ENCODE data around the gene ANKRD13C.
"Not testable (repeated sequence)": the region's sequence is repeated elsewhere in the genome, so short reads cannot be mapped to it uniquely, and the experiment has no call there.

The ANKRD13C gene

GRCh38 chr1:70360321-70360720 is 5.8 kb upstream of the ANKRD13C start:
- no peak for DNase-seq (ENCODE audit: low read depth)

DNA sequence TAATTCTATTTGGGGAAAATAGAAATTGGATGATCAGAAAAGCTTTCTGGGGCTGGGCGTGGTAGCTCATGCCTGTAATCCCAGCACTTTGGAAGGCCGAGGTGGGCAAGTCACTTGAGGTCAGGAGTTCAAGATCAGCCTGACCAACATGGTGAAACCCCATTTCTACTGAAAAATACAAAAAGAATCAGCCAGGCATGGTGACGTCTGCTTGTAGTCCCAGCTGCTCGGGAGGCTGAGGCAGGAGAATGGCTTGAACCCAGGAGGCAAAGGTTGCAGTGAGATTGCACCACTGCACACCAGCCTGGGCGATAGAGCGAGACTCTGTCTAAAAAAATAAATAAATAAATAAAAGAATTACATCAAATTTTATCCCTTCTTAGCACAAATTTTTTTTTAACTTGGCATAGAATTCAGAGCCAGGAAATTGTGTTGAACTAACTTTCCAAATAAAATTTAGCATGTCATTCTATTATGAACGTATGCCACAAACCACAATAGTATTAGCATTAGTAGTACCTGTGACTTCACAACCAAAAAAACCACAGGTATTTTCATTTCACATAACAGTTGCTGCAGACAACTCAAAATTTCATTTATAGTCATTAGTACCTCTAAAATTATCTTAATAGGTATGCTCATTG is 4.5 kb upstream of the ANKRD13C start:
- no peak for DNase-seq (ENCODE audit: low read depth)

DNA sequence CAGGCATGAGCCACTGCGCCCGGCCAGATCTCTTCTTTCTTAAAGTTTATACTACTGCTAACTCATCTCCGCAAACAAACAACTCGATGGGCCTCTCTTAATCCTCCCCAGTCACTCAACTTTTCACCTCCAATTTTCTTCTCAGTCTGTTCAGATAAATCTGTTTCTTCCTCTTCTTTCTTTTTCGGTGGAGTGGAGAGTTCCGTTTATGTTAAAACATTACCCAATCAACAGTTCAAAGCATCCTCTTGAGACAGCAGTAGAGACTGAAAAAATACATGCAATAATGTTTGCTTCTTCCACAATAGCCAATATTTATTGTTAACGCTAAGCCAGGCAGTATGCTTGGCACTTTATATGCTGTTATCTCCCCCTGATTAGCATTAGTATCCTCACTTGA is 1.4 kb upstream of the ANKRD13C start:
- no peak for DNase-seq (ENCODE audit: low read depth)

DNA sequence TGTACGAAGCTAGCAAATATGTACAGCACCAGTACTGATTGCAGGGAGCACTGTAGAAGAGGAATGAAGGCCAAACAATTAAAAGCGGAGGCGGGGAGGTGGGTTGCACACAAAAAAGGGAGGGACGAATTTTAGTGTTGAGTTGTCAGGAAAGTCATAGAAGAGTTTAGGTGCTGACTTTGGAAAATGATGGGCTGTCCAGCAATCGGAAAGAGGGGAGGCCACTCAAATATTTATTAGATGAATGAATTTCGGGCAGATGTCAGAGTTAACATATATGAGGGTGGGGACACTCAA is 537 bp upstream of the ANKRD13C start:
- no peak for DNase-seq (ENCODE audit: low read depth)

DNA sequence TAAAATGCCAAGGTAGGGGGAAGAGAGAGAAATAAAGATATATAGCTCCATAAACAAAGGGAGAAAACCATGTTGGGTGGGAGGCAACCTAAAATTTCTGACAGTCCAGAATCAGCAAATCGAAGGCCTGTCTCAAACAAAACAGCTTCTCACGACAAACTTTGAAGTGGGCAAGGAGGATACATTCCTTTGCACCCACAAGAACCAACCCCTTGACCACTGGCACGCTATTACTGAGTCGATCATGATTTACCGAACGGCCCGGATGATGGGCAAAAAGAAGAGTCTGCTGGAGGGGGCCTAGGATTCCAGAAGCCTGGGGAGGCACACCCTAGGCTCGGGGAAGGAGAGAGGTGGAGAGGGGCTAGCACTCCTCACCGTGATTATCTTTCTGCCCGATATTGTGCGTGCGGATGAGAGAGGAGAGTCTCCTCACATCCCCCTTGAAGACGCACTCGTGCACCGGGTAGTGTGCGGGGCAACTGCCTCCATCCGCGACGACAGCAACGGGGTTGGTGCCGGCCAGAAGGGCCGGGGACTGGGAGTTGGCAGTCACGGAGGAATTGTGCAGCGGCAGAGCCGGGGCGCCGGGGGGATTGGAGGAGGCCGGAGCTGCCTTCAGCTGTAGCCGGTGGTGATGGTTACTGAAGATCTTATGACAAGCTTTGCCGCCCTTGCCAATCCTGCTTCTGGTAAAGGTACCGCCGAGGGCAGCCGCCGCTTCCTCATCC is 756 bp downstream of the ANKRD13C start:
- no peak for DNase-seq (ENCODE audit: low read depth)

DNA sequence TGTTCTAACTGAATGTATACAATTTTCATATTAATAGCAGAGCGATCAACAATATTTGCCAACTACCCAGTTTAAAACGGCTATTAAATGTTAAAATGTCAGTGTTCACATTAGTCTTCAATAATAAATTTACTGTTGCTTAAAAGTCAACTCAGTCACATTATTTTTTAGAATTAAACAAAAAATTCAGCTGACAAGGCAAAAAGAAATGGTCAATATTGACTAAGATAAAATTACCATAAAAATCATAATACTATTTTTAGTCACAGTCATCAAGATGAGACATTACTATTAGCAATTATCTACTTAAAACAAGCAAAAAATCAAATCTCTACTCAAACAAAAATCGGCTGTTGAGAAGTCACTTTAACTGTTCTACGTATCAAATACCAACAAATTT is 1.5 kb downstream of the ANKRD13C start:
- no peak for DNase-seq (ENCODE audit: low read depth)

GRCh38 chr1:70349799-70350198 is 4.7 kb downstream of the ANKRD13C start:
- DNase-seq (ENCODE audit: low read depth): not testable (repeated sequence)

DNA sequence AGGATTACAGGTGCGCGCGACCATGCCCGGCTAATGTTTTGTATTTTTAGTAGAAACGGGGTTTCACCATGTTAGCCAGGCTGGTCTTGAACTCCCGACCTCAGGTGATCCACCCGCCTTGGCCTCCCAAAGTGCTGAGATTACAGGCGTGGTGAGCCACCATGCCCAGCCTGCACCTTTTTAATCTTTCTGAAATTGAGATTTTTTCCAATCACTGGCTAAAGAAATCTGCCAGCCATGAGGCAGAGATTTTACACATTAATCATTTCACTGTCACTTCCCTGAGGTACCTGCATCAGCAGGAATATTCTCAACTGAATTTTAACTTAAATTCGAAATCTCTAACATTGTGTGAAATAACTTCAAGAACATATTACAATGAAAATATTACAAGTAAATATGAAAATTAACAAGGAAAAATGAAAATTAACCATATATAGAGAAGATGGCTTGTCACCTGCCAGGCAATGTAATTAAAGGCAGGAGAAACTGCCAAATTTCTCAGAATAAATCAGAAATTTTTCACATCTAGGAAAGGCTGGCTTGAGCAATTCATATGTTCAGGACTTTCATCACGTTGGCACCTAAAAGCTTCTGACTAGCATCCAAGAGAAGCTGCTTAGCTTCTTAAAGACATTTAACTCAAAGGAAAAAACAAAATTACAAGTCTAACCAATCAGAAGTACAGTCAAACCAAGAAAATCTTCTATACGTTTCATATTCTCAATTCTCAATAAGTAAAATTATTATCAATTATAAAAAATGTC is 5.9 kb downstream of the ANKRD13C start:
- DNase-seq (ENCODE audit: low read depth): no peak

GRCh38 chr1:70339644-70340043 is 14.9 kb downstream of the ANKRD13C start:
- not testable (repeated sequence) for DNase-seq (ENCODE audit: low read depth)

DNA sequence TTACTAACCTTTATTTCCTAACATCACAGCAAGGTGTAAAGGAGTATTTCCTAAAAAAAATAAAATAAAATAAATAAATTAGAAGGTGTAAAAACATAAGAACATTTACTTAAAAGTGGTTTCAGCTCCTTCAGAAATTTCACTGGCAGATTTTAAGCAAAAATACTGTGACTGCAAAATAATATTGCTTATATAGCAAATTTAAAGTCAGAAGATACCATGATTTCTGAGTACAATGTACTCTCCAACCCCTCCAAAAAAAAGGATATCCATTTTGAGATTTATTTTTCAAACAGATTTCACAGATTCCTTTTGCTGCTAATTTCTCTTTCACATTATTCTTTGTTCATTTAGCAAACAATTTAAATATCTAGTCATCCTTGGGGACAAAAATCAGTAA is 18.5 kb downstream of the ANKRD13C start:
- no peak for DNase-seq (ENCODE audit: low read depth)

- DNase-seq (ENCODE audit: low read depth): no peak
Observed at GRCh38 chr1:70334436-70334835, 20.1 kb downstream of the ANKRD13C start.

DNA sequence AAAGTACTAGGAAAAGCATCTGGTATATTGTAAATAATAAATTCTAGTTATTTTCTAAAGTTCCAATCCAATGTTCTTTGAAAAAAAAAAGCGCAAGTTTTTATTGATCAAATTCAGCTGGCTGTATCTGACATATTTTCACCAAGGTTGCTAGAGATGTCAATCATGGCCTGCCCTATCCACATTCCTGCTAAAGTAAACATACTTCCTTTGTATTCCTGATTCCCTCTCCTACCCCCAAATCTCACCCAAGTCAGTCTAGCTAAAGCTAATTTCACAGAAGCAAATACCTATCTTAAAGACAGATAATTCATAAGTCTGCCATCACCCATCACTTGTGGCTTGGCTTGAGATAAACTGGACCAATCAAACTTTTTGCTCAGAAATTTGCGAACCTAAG is 21.3 kb downstream of the ANKRD13C start:
- DNase-seq (ENCODE audit: low read depth): no peak

DNA sequence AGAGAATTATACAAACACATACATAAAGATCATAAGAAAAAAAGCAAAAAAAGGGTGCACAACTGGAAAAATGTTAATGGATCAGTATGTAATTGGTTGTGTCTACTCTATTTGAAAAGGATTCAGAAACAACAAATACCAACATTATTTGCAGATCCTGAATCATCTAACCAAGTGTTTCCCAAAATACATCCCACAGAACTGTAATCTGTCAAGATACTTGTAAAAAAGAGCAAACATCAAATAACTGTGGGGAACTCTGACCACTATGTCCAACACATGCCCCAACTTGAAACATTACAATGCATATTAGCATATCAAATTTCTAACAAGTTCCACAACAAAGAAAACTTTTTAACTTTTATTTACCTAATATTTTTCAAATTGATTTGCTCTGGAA is 22.6 kb downstream of the ANKRD13C start:
- DNase-seq (ENCODE audit: low read depth): no peak

GRCh38 chr1:70327306-70328076 is 27.0 kb downstream of the ANKRD13C start:
- no peak for DNase-seq (ENCODE audit: low read depth)

- no peak for DNase-seq (ENCODE audit: low read depth)
Observed at GRCh38 chr1:70324683-70325082, 29.8 kb downstream of the ANKRD13C start.

- DNase-seq (ENCODE audit: low read depth): no peak
Observed at GRCh38 chr1:70319750-70320149, 34.8 kb downstream of the ANKRD13C start.

GRCh38 chr1:70318191-70318590 is 36.3 kb downstream of the ANKRD13C start:
- no peak for DNase-seq (ENCODE audit: low read depth)

GRCh38 chr1:70317087-70317486 is 37.4 kb downstream of the ANKRD13C start:
- no peak for DNase-seq (ENCODE audit: low read depth)

GRCh38 chr1:70315782-70316181 is 38.7 kb downstream of the ANKRD13C start:
- DNase-seq (ENCODE audit: low read depth): no peak

GRCh38 chr1:70314706-70315304 is 39.7 kb downstream of the ANKRD13C start:
- DNase-seq (ENCODE audit: low read depth): no peak

- DNase-seq (ENCODE audit: low read depth): no peak
Observed at GRCh38 chr1:70311369-70311768, 43.2 kb downstream of the ANKRD13C start.

- no peak for DNase-seq (ENCODE audit: low read depth)
Observed at GRCh38 chr1:70299472-70299871, 55.0 kb downstream of the ANKRD13C start.
